GM04503 (cell line): Measurements from ENCODE around the gene MMP23B.

ENCODE experiments used
- DNase-seq: peaks from one replicate; pipeline ENCODE4 v3.0.0-alpha.2; 2012; ENCODE audit warnings: low read depth

MMP23B gene

GRCh38 chr1:1602968-1603506 lies 28.9 kb upstream of the MMP23B start:
- no peak for DNase-seq

- DNase-seq, result no peak
These were observed 28.2 kb upstream of the MMP23B start for GRCh38 chr1:1603671-1604373.

- no peak for DNase-seq
These were observed 27.5 kb upstream of the MMP23B start for GRCh38 chr1:1604374-1605033.

- no peak for DNase-seq
These were observed 26.9 kb upstream of the MMP23B start for GRCh38 chr1:1605034-1605591.

- no peak for DNase-seq
These were observed 26.2 kb upstream of the MMP23B start for GRCh38 chr1:1605724-1606123.

- no peak for DNase-seq
These were observed 25.7 kb upstream of the MMP23B start for GRCh38 chr1:1606232-1606631.

GRCh38 chr1:1609822-1610485 lies 22.0 kb upstream of the MMP23B start:
- no peak for DNase-seq

- DNase-seq, result no peak
These were observed 21.2 kb upstream of the MMP23B start for GRCh38 chr1:1610796-1611195.

- DNase-seq, result no peak
These were observed 19.9 kb upstream of the MMP23B start for GRCh38 chr1:1612104-1612400.

GRCh38 chr1:1613509-1614082 lies 18.4 kb upstream of the MMP23B start:
- no peak for DNase-seq

GRCh38 chr1:1614204-1614953 lies 17.6 kb upstream of the MMP23B start:
- no peak for DNase-seq

GRCh38 chr1:1614954-1615255 lies 17.1 kb upstream of the MMP23B start:
- DNase-seq, result no peak

- DNase-seq, result peak; percentile 58
These were observed 16.5 kb upstream of the MMP23B start, which contains the start of gene MIB2 for GRCh38 chr1:1615256-1616044. MIB2 (plus strand) TSS chr1:1615500; CDS start chr1:1623453, 7,953 bp downstream.

GRCh38 chr1:1616045-1616790 lies 15.8 kb upstream of the MMP23B start:
- DNase-seq, result no peak

- no peak for DNase-seq
These were observed 15.1 kb upstream of the MMP23B start for GRCh38 chr1:1616838-1617237.

GRCh38 chr1:1617516-1617915 lies 14.5 kb upstream of the MMP23B start:
- DNase-seq, result no peak

- DNase-seq, result no peak
These were observed 14.0 kb upstream of the MMP23B start for GRCh38 chr1:1617925-1618324.

GRCh38 chr1:1618396-1619068 lies 13.4 kb upstream of the MMP23B start:
- DNase-seq, result no peak

GRCh38 chr1:1619917-1620361 lies 12.0 kb upstream of the MMP23B start:
- DNase-seq, result no peak
